ENCODE measurements around the gene UBE2D2.

Gene UBE2D2

GRCh38 chr5:139669662-139670368 is 108.7 kb downstream of the UBE2D2 start:
- FAIRE-seq (no peak), DNase-seq (ENCODE audit: insufficient read length, low spot score) (no peak)
- no peak for TF ChIP-seq CTCF (IDR thresholded peaks at IDR 0.05; ENCODE audit: insufficient read depth, missing control alignments)

- DNase-seq (ENCODE audit: insufficient read length, low spot score) (no peak), FAIRE-seq (no peak)
- TF ChIP-seq CTCF (IDR thresholded peaks at IDR 0.05; ENCODE audit: insufficient read depth, missing control alignments) = no peak
Observed at GRCh38 chr5:139670369-139671095, 109.4 kb downstream of the UBE2D2 start.

GRCh38 chr5:139671096-139671841 is 110.1 kb downstream of the UBE2D2 start:
- DNase-seq (ENCODE audit: insufficient read length, low spot score) = no peak

GRCh38 chr5:139675213-139675612 is 114.1 kb downstream of the UBE2D2 start:
- DNase-seq (ENCODE audit: insufficient read length, low spot score) (no peak), FAIRE-seq (no peak)
- no peak for TF ChIP-seq CTCF (IDR thresholded peaks at IDR 0.05; ENCODE audit: insufficient read depth, missing control alignments)

More at GRCh38 chr5:139671096-139671841, 110.1 kb downstream of the UBE2D2 start:
- no peak for FAIRE-seq
- TF ChIP-seq CTCF (IDR thresholded peaks at IDR 0.05; ENCODE audit: insufficient read depth, missing control alignments) = no peak

- no peak for TF ChIP-seq CTCF (IDR thresholded peaks at IDR 0.05; ENCODE audit: insufficient read depth, missing control alignments)
- FAIRE-seq = no peak
Observed at GRCh38 chr5:139675825-139676224, 114.7 kb downstream of the UBE2D2 start.

GRCh38 chr5:139676406-139676805 is 115.3 kb downstream of the UBE2D2 start:
- DNase-seq (ENCODE audit: insufficient read length, low spot score) (no peak), FAIRE-seq (no peak)
- TF ChIP-seq CTCF (IDR thresholded peaks at IDR 0.05; ENCODE audit: insufficient read depth, missing control alignments) = no peak

More at GRCh38 chr5:139675825-139676224, 114.7 kb downstream of the UBE2D2 start:
- no peak for DNase-seq (ENCODE audit: insufficient read length, low spot score)
